ENCODE measurements around the gene APOH.
A peak's percentile ranks its signal among the peaks of the same experiment; 100 is the strongest.

APOH gene

GRCh38 chr17:66190738-66191592, 38.2 kb downstream of the APOH start:
- DNase-seq, result peak; percentile 15

- no peak for DNase-seq
Observed at GRCh38 chr17:66187718-66188117, 41.5 kb downstream of the APOH start.

DNA sequence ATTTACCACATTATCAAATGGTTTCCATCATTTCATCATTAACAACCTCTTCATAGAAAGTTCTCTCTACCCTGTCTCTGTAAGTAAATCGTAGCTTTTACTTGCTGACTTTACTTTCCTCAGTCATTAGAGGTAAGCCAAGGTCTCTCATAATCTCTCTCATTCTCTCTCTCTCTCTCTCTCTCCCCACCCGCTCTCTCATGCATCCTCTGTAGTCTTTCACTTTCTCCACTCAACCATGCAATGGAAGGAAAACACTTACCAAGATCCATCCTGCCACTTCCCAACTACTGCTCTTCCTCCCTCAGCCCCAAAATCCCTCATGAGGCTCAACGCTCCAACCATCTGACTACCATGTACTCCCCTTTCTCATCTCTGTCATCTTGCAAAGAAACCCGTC, 43.4 kb downstream of the APOH start:
- DNase-seq, result no peak

DNA sequence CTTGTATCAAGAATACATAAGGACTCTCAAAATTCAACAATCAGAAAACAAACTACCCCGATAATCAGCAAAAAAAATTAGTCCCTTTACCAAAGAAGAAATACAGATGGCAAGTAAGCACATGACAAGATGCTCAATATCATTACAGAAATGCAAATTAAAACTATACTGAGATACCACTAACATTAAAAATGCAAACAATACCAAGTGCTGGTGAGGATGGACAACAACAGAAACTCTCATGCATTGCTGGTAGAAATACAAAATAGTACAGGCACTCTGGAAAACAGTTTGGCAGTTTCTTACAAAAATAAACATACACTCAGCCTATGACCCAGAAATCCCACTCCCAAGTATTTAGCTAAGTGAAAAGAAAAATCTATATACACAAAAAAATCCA, 44.8 kb downstream of the APOH start:
- DNase-seq, result no peak

- DNase-seq, result no peak
Observed at GRCh38 chr17:66183529-66183928, 45.7 kb downstream of the APOH start.

GRCh38 chr17:66178642-66179041, 50.6 kb downstream of the APOH start:
- DNase-seq, result no peak

DNA sequence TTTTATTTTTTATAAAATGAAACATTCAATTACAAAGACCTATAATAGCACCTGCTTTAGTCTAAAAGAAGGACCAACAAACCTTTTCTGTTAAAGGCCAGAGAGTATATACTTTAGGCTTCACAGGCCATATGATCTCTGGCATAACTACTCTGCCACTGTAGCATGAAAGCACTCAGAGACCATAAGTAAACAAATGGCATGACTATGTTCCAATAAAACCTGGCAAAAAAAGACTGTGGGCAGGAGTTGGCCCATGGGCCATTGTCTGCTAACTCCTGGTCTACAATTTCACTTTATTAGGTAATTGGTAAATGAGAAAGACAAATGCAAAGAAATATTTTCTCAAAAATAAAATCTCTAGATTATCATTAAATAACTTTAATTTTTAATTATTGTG, 52.2 kb downstream of the APOH start:
- DNase-seq, result no peak

- DNase-seq, result no peak
Observed at GRCh38 chr17:66175892-66176291, 53.3 kb downstream of the APOH start.

- DNase-seq, result no peak
Observed at GRCh38 chr17:66172691-66173223, 56.5 kb downstream of the APOH start.

DNA sequence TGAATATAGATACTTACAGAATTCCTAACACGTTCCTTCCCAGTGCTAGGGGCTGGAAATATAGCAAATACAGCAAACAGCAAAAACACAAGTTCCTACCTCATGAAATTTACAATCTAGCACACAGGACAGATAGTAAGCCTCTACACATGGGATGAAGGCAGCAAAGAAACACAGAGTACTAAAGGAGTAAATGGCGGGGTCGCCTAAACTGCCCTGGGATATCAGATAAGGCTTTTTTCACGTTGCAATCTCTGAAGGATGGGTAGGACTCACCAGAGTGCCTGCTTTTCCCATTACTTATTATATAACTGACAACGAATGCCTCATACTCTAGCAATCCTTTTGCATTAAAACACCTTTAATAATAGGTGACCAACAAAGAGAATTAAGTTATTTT, 57.1 kb downstream of the APOH start:
- no peak for DNase-seq

DNA sequence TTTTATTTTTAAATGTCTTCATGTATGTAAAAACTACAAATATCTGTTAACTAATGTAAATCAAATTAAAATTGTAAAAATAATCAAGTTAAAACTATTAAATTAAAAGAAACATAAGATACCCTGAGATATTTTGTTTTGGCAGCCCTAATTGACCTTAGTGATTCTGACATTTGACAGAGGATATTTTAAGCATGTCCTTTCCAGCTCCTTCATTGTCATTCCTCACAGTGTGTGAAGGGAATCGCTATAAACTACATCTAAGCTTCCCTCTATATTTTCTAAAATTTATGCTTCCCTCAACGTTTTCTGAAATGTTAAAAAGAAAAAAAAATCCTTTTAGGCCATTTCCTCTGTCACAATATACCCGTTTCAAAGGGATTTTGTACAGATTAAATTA, 57.5 kb downstream of the APOH start:
- DNase-seq, result no peak

GRCh38 chr17:66171172-66171571, 58.0 kb downstream of the APOH start:
- no peak for DNase-seq

- no peak for DNase-seq
Observed at GRCh38 chr17:66169839-66170238, 59.4 kb downstream of the APOH start.

- DNase-seq, result peak; percentile 31
Observed at GRCh38 chr17:66167189-66167815, 61.9 kb downstream of the APOH start.

GRCh38 chr17:66165537-66166123, 63.6 kb downstream of the APOH start:
- peak; percentile 54 for DNase-seq
